HG02610 (cell line): Measurements from ENCODE around the gene ADAMTS18.

Experiments
- ATAC-seq: cut with Tn5 transposase; IDR thresholded peaks from one replicate; pipeline ENCODE4 v1.9.1; 2021; ENCODE audit warnings: mild to moderate bottlenecking, moderate library complexity; ENCODE audit not compliant: unreplicated experiment

Gene ADAMTS18

GRCh38 chr16:77396461-77396860 is 38.4 kb downstream of the ADAMTS18 start:
- ATAC-seq, result no peak

- no peak for ATAC-seq
Measured at GRCh38 chr16:77394699-77395098, 40.1 kb downstream of the ADAMTS18 start.

- no peak for ATAC-seq
Measured at GRCh38 chr16:77393955-77394354, 40.9 kb downstream of the ADAMTS18 start.

- ATAC-seq, result no peak
Measured at GRCh38 chr16:77387815-77388209, 47.0 kb downstream of the ADAMTS18 start.

- ATAC-seq, result no peak
Measured at GRCh38 chr16:77386831-77387814, 47.7 kb downstream of the ADAMTS18 start.

GRCh38 chr16:77385481-77385880 is 49.4 kb downstream of the ADAMTS18 start:
- no peak for ATAC-seq

GRCh38 chr16:77383606-77384187 is 51.1 kb downstream of the ADAMTS18 start:
- no peak for ATAC-seq

GRCh38 chr16:77376358-77376757 is 58.5 kb downstream of the ADAMTS18 start:
- no peak for ATAC-seq

GRCh38 chr16:77375396-77375795 is 59.4 kb downstream of the ADAMTS18 start:
- ATAC-seq, result no peak

- ATAC-seq, result no peak
Measured at GRCh38 chr16:77374384-77374783, 60.5 kb downstream of the ADAMTS18 start.

GRCh38 chr16:77373726-77374125 is 61.1 kb downstream of the ADAMTS18 start:
- no peak for ATAC-seq

GRCh38 chr16:77364770-77365169 is 70.1 kb downstream of the ADAMTS18 start:
- no peak for ATAC-seq

- ATAC-seq, result no peak
Measured at GRCh38 chr16:77359065-77359502, 75.8 kb downstream of the ADAMTS18 start.

- no peak for ATAC-seq
Measured at GRCh38 chr16:77353587-77354263, 81.1 kb downstream of the ADAMTS18 start.

- ATAC-seq, result no peak
Measured at GRCh38 chr16:77344341-77344740, 90.5 kb downstream of the ADAMTS18 start.

- no peak for ATAC-seq
Measured at GRCh38 chr16:77336637-77337036, 98.2 kb downstream of the ADAMTS18 start.

- no peak for ATAC-seq
Measured at GRCh38 chr16:77335652-77336234, 99.1 kb downstream of the ADAMTS18 start.

- no peak for ATAC-seq
Measured at GRCh38 chr16:77332792-77333191, 102.0 kb downstream of the ADAMTS18 start.

- no peak for ATAC-seq
Measured at GRCh38 chr16:77331802-77332586, 102.8 kb downstream of the ADAMTS18 start.

GRCh38 chr16:77331043-77331442 is 103.8 kb downstream of the ADAMTS18 start:
- ATAC-seq, result no peak
